Measurements from ENCODE around the gene CHAC1. TPM values are rescaled to one million over a fixed set of nuclear protein-coding genes. Genes with fewer than 3 reads are reported as not detected.

Gene CHAC1
- total and polyA plus RNA-seq, 8 donors: 0.78 to 5.8 (median 1.2) TPM

DNA sequence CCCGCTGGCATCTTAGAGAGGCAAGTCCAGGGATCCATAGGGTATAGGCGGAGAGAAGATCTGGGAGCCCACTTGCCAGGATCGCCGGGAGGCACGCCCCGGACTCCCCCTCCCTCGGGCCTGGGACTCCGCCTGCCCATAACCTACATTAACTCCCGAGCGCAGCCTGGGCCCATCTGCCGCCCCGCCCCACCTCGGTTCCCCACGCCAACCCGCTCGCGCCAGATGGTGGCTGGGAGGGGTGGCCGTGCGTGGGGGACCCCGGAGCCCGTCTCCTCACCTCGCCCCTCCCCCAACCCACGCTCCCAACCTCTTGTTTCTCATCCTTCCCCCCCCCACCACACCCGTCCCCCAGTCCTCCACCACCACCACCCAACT lies 25.8 kb upstream of the CHAC1 start:
- H3K36me3 ChIP-seq: no peaks in the 10 kb centered on the region
- no peak for TF ChIP-seq CTCF (IDR thresholded peaks at IDR 0.05)
- H3K4me1 ChIP-seq: peaks cover 36 to 71% of the 10 kb centered on the region in 2 donors
- no peaks in the 10 kb centered on the region for H3K9me3 ChIP-seq
- peaks cover 46 to 83% of the 10 kb centered on the region in 2 donors for H3K27me3 ChIP-seq
- DNase-seq (peak in 1 of 4 donors; percentile 75), ATAC-seq (no peak)
- intact Hi-C loops (cut with DNase I): no loop called here
- peak overlapping the region in 1 of 2 donors; percentile 48 for H3K4me3 ChIP-seq
- no peak overlapping the region for H3K27ac ChIP-seq

DNA sequence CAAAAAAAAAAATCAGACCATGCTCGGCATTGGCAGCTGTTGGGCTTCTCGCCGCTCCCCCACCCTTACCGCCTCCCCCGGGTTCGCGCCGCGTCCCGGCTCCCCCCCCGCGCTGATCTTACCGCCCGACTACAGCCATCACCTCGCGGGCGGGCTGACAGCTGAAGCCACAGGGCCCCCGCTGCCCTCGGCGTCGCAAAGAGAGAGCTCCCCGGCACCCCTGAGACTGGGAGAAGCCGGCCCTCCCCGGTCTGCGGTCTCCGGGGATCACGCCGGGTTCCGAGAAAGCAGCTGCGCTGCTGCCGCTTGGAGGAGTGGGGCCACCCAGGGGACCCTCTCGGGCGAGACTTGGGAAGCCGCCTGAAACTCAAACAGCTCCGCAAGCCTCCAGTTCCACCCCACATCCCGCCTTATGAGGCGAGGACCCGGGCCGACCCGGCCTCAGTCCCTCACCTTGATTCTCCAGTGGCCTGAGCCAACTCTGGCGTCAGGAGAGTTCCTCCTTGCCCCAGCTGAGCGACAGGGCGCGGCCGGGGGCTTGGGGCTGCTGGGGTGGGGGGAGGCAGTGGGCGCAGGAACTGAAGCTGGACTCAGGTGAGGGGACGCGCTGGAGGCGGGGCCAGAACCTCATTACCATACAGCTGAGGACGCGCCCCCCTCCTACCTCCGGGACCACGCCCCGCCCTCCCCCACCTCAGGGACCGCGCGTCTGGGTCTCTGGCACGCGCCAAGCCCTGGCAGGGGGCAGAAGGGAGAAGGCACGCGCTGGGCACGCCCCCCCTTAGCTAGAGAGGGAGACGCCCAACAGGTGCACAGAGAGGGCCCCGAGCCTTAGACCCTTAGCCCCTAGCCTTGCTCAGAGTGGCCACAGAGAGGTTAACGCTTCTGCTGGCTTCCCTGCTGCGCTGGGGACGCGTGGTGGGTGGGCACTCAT lies 25.1 kb upstream of the CHAC1 start:
- Histone ChIP-seq H3K27ac (no peak overlapping the region), H3K27me3 (peaks cover 46 to 87% of the 10 kb centered on the region in 2 donors), H3K36me3 (no peaks in the 10 kb centered on the region), H3K4me3 (peak overlapping the region; percentile 48 to 55), H3K9me3 (no peaks in the 10 kb centered on the region), H3K4me1 (peaks cover 36 to 76% of the 10 kb centered on the region in 2 donors)
- intact Hi-C loops (cut with DNase I): no loop called here
- ATAC-seq (peak; percentile 1), DNase-seq (peak in 1 of 4 donors; percentile 78)
- TF ChIP-seq CTCF (IDR thresholded peaks at IDR 0.05): no peak

DNA sequence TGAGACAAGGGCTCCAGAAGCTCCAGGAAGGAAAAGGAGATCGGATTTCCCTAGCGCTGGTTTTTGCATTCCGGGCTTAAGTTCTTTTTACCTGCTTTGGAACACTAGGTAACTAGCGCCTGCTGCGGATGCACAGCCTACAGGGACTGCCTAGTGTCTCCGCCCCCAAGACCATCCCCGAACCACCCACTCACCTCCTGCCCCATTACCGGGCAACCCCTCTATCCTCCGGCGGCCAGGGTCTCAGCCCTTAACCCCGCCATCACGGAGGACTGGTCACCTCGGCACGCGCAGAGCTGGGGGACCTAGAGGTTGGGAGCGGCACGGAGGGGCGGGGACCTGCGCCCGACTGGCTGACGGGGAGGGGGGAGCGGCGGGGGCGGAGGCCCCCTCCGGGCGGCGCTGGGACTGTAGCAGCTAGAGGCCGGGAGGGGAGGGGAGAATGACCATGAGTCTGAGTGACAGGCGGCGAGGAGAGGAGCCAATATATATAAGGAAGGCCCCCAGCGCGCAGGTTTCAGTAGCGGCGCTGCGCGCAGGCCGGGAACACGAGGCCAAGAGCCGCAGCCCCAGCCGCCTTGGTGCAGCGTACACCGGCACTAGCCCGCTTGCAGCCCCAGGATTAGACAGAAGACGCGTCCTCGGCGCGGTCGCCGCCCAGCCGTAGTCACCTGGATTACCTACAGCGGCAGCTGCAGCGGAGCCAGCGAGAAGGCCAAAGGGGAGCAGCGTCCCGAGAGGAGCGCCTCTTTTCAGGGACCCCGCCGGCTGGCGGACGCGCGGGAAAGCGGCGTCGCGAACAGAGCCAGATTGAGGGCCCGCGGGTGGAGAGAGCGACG lies 24.2 kb upstream of the CHAC1 start, which contains the start of gene DLL4:
TSS of gene DLL4 (plus strand) at position 520 of the 839 bp plus-strand sequence. CDS start 329 bp downstream, outside the sequence.
- intact Hi-C loops (cut with DNase I): no loop called here
- H3K27ac ChIP-seq: peak within 1 kb of the TSS; percentile 70 to 73
- peaks cover 46 to 87% of the 10 kb centered on the region in 2 donors for H3K27me3 ChIP-seq
- no peaks in the 10 kb centered on the region for H3K9me3 ChIP-seq
- DNase-seq (peak in 3 of 4 donors; percentile 75 to 89 (median 83)), ATAC-seq (peak; percentile 72)
- no peak for TF ChIP-seq CTCF (IDR thresholded peaks at IDR 0.05)
- peak within 1 kb of the TSS; percentile 48 to 55 for H3K4me3 ChIP-seq
- peaks cover 36 to 85% of the 10 kb centered on the region in 2 donors for H3K4me1 ChIP-seq
- no peaks in the 10 kb centered on the region for H3K36me3 ChIP-seq

DNA sequence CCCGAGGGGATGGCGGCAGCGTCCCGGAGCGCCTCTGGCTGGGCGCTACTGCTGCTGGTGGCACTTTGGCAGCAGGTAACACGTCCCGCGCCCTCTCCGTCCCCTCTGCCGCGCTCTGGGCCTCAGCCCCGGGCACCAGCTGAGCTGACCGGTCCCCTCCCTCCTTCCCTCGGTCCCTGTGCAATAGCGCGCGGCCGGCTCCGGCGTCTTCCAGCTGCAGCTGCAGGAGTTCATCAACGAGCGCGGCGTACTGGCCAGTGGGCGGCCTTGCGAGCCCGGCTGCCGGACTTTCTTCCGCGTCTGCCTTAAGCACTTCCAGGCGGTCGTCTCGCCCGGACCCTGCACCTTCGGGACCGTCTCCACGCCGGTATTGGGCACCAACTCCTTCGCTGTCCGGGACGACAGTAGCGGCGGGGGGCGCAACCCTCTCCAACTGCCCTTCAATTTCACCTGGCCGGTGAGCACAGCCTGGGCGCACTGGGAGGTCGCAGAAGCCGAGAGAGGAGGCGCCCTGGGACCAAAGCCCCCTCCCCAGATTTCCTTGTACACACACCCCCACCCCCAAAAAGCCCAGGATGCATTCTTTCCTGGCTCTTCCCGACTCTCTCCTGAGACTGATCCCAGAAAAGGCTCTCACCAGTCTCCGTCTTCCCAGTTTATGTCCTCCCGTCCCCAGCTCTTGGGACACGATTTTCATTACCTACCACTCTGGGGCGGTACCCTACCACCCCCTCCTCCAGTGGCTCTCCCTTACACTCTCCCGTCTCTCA lies 23.4 kb upstream of the CHAC1 start:
- peak; percentile 39 for ATAC-seq
- H3K27ac ChIP-seq: peak overlapping the region; percentile 70 to 73
- intact Hi-C loops (cut with DNase I): no loop called here
- peaks cover 36 to 91% of the 10 kb centered on the region in 2 donors for H3K4me1 ChIP-seq
- DNase-seq: peak in 3 of 4 donors; percentile 62 to 90 (median 64)
- peaks cover 0 to 1% of the 10 kb centered on the region in 2 donors for H3K36me3 ChIP-seq
- TF ChIP-seq CTCF (IDR thresholded peaks at IDR 0.05): no peak
- no peaks in the 10 kb centered on the region for H3K9me3 ChIP-seq
- H3K27me3 ChIP-seq: peaks cover 46 to 80% of the 10 kb centered on the region in 2 donors
- peak overlapping the region; percentile 48 to 55 for H3K4me3 ChIP-seq

All from left lung (tissue), 10 donors.